ENCODE measurements around the gene EPHA3. TPM values are rescaled to one million over a fixed set of nuclear protein-coding genes. Genes with fewer than 3 reads are reported as not detected.

The EPHA3 gene
- polyA plus RNA-seq, 2 of the 4 experiments (the other 2 are of a cell fraction) = not detected

GRCh38 chr3:89275001-89275400 is 167.6 kb downstream of the EPHA3 start (continued):
- TF ChIP-seq FOSL2 (IDR thresholded peaks at IDR 0.05) = no peak
- no peak for TF ChIP-seq FOSL2 (CRISPR knock-in tag; IDR thresholded peaks at IDR 0.05)
- TF ChIP-seq SMC3 (IDR thresholded peaks at IDR 0.05) = no peak
- TF ChIP-seq RCOR1 (IDR thresholded peaks at IDR 0.05; ENCODE audit: low read depth, low read length) = no peak
- TF ChIP-seq EHF (CRISPR knock-in tag; IDR thresholded peaks at IDR 0.05) = no peak
- no peak for TF ChIP-seq NPAS2 (CRISPR knock-in tag; IDR thresholded peaks at IDR 0.05; ENCODE audit: borderline replicate concordance)
- TF ChIP-seq HOXB5 (CRISPR knock-in tag; IDR thresholded peaks at IDR 0.05) = no peak

- POLR2A ChIA-PET = no interaction called here
- DNase-seq (ENCODE audit: low read depth in 1 of 2, low spot score in 1 of 2) (no peak), FAIRE-seq (no peak), ATAC-seq (no peak)
- TF ChIP-seq ATOH8 (CRISPR knock-in tag; IDR thresholded peaks at IDR 0.05; ENCODE audit: low read depth) = no peak
- TF ChIP-seq SREBF2 (IDR thresholded peaks at IDR 0.05) = no peak
- TF ChIP-seq RNF2 (IDR thresholded peaks at IDR 0.05; ENCODE audit: borderline replicate concordance, low read depth) = no peak
- no peak for TF ChIP-seq MYC (IDR thresholded peaks at IDR 0.05; ENCODE audit: borderline replicate concordance, low read length)
- no peak for TF ChIP-seq CBX8 (IDR thresholded peaks at IDR 0.05)
- Histone ChIP-seq H3K9me3 (no peaks in the 10 kb centered on the region), H3K27ac (no peak overlapping the region), H3K4me1 (no peaks in the 10 kb centered on the region), H3K4me3 (no peak overlapping the region), H3K4me2 (no peak overlapping the region)
- CTCF ChIA-PET = no interaction called here
Observed at GRCh38 chr3:89276116-89276515, 168.7 kb downstream of the EPHA3 start.

- ATAC-seq (no peak), FAIRE-seq (no peak), DNase-seq (ENCODE audit: low read depth in 1 of 2, low spot score in 1 of 2) (no peak)
- no peak overlapping the region for H3K4me2 ChIP-seq
- ChIA-PET POLR2A (no interaction called here), CTCF (no interaction called here)
- 3% methylated on average over 9 of the region's 9 CpGs for WGBS (ENCODE audit: missing lambda C conversion rate)
- H3K4me3 ChIP-seq = no peak overlapping the region
- no peak for TF ChIP-seq RFX5 (IDR thresholded peaks at IDR 0.05)
- TF ChIP-seq GATA3 (IDR thresholded peaks at IDR 0.05; ENCODE audit: borderline replicate concordance) = no peak
- no peak for TF ChIP-seq ESRRA (IDR thresholded peaks at IDR 0.05; ENCODE audit: borderline replicate concordance, low read length)
- no peak for TF ChIP-seq CBX8 (IDR thresholded peaks at IDR 0.05)
- no peak for TF ChIP-seq MAX (IDR thresholded peaks at IDR 0.05)
- TF ChIP-seq HOXB5 (CRISPR knock-in tag; IDR thresholded peaks at IDR 0.05) = no peak
- no peak for TF ChIP-seq NR3C1 (IDR thresholded peaks at IDR 0.05)
- TF ChIP-seq E2F6 (IDR thresholded peaks at IDR 0.05; ENCODE audit: borderline replicate concordance, low read depth) = no peak
- no peak for TF ChIP-seq TFCP2L1 (CRISPR knock-in tag; IDR thresholded peaks at IDR 0.05)
- TF ChIP-seq EP300 (IDR thresholded peaks at IDR 0.05) = no peak
- TF ChIP-seq HEYL (CRISPR knock-in tag; IDR thresholded peaks at IDR 0.05) = no peak
- no peak for TF ChIP-seq NFE2L2 (conservative IDR thresholded peaks at IDR 0.05; ENCODE audit: low read length)
- no peak for TF ChIP-seq ZSCAN20 (CRISPR knock-in tag; IDR thresholded peaks at IDR 0.05)
- no peak for TF ChIP-seq POLR2A (IDR thresholded peaks at IDR 0.05; ENCODE audit: low read length)
- no peak for TF ChIP-seq EHMT2 (IDR thresholded peaks at IDR 0.05; ENCODE audit: low read depth)
- no peak for TF ChIP-seq ZFP36 (IDR thresholded peaks at IDR 0.05; ENCODE audit: borderline replicate concordance, partially characterized antibody)
- no peaks in the 10 kb centered on the region for H3K4me1 ChIP-seq
- H3K9me3 ChIP-seq = no peaks in the 10 kb centered on the region
- H3K27ac ChIP-seq = no peak overlapping the region
Observed at GRCh38 chr3:89278302-89279025, 171.0 kb downstream of the EPHA3 start.

Data from A549 (cell line).